Endothelial cell of umbilical vein (primary cell): ENCODE results near the gene EFNA5.

Experiments used
- CTCF ChIP-seq, 2 donors: IDR thresholded peaks; 1 replicate in 1 of 2; 2 replicates in 1 of 2; pipeline ENCODE4 v1.5.1; 2011; ENCODE audit warnings: low read length in 2 of 2, mild to moderate bottlenecking in 2 of 2, moderate library complexity in 2 of 2, control low read depth in 1 of 2, inconsistent platforms in 1 of 2, low read depth in 1 of 2; ENCODE audit not compliant: insufficient read depth in 1 of 2; ENCODE audit errors: extremely low read depth in 1 of 2
- EZH2 ChIP-seq: IDR thresholded peaks from 2 replicates; pipeline ENCODE4 v1.6.1; 2012; ENCODE audit warnings: borderline replicate concordance, low read depth, mild to moderate bottlenecking, moderate library complexity, low read length, inconsistent platforms; ENCODE audit not compliant: severe bottlenecking
- GATA2 ChIP-seq: IDR thresholded peaks from 2 replicates; pipeline ENCODE4 v1.7.0; 2011; ENCODE audit warnings: low read depth, mild to moderate bottlenecking, moderate library complexity, mixed read lengths, low read length; ENCODE audit not compliant: insufficient read length, insufficient read depth
- POLR2A ChIP-seq: IDR thresholded peaks from 2 replicates; pipeline ENCODE4 v1.6.1; 2012; ENCODE audit warnings: low read depth, mild to moderate bottlenecking, control low read depth, low read length
- POLR2AphosphoS5 ChIP-seq: IDR thresholded peaks from 2 replicates; pipeline ENCODE4 v1.6.1; 2012; ENCODE audit warnings: low read depth, mild to moderate bottlenecking, control low read depth, low read length, moderate library complexity; ENCODE audit not compliant: insufficient read depth

GRCh38 chr5:107712359-107712870 lies 41.7 kb upstream of the EFNA5 start:
- TF ChIP-seq POLR2AphosphoS5 (no peak), POLR2A (no peak), EZH2 (no peak), CTCF (IDR thresholded peaks at IDR 0.05; ENCODE audit: extremely low read depth in 1 of 2, insufficient read depth in 1 of 2, low read depth in 1 of 2, low read length in 2 of 2) (no peak), GATA2 (no peak)
